ENCODE results near the gene PPP1R1C.

DNA sequence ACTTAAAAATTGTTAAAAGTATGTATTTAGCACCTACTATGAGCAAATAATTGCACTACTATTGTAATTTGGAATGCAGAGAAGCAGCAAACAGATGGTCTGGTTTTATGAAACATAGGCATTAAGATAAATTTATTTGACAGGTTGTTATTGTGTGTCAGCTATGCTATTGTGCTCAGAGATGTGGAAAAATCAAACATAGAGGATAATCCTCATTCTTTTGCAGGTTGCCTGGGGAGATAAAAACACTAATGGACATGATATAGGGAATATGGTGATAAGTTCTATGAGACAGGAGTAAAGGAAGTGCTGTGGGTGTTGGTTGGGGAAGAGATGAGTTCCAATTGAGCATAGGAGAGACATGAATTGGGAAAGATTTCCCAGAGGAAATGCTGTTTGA is 71.3 kb downstream of the PPP1R1C start:
- TF ChIP-seq, protein P1, sequence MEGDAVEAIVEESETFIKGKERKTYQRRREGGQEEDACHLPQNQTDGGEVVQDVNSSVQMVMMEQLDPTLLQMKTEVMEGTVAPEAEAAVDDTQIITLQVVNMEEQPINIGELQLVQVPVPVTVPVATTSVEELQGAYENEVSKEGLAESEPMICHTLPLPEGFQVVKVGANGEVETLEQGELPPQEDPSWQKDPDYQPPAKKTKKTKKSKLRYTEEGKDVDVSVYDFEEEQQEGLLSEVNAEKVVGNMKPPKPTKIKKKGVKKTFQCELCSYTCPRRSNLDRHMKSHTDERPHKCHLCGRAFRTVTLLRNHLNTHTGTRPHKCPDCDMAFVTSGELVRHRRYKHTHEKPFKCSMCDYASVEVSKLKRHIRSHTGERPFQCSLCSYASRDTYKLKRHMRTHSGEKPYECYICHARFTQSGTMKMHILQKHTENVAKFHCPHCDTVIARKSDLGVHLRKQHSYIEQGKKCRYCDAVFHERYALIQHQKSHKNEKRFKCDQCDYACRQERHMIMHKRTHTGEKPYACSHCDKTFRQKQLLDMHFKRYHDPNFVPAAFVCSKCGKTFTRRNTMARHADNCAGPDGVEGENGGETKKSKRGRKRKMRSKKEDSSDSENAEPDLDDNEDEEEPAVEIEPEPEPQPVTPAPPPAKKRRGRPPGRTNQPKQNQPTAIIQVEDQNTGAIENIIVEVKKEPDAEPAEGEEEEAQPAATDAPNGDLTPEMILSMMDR (conservative IDR thresholded peaks at IDR 0.05 in 1 of 2, IDR thresholded peaks at IDR 0.05 in 1 of 2; ENCODE audit: extremely low read depth in 1 of 2, insufficient read depth in 1 of 2, low read depth in 1 of 2, low read length in 2 of 2) = no peak
- TF ChIP-seq EZH2 (IDR thresholded peaks at IDR 0.05; ENCODE audit: borderline replicate concordance, low read length) = no peak

Measured in mammary epithelial cell (primary cell).